ENCODE results near the gene GRAP2.

GRAP2 gene

DNA sequence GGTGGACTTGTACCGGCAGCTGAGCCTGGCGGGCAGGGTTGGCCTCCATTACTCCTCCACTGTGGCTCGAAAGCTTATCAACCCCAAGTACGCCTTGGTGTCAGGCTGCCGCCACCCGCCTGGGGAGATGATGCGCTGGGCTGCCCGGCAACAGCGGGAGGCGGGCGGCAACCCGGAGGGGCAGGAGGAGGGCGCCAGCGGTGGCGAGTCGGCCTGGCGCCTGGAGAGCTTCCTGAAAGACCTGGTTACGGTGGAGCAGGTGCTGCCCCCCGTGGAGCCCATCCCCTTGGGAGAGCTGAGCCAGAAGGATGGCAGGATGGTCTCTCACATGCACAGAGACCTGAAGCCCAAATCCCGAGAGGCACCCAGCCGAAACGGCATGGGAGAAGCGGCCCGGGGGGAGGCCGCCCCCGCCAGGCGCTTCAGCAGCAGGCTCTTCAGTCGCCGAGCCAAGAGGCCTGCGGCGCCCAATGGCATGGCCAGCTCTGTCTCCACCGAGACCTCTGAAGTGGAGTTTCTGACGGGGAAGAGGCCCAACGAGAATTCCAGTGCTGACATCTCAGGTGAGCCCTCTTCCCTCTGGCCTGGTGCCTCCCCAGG, 120.6 kb downstream of the GRAP2 start:
- peak; percentile 87 for DNase-seq

DNA sequence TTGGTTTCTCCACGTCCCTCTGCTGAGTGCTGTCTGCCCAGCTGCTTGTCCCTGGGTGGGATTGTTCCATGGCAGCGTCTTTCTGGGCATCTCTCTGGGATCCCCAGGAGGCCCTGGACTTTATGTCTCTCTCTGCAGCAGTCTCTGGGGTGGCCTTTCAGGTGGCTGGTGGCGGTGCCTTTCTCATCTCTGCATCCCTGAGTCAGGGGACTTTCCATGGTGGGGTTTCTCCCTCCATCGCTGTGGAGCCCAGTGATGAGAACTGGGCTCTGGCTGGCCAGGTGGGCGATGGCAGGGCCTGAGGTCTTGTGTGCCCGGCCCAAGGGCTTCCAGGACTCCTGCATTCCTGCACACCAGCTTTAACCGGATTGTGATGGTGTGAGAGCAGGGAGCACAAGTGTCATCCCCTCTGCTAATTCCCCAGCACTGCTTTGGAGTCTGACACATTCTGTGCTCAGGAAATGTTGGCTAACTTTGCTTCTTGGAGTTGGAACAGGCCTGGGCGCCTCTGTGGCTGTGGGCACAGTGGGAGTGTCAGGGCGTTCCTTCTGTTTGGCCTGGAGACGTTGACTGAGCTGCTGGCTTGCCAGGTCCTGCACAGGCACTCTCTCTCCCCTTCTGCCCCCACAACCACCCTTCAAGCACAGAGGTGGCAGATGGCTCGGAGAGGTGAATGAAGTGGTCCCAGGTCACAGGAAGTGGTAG, 121.8 kb downstream of the GRAP2 start:
- DNase-seq, result peak; percentile 48
